ENCODE data around the gene ZEB2.

GRCh38 chr2:144559242-144559641 is 39.3 kb upstream of the ZEB2 start:
- TF ChIP-seq CTCF (conservative IDR thresholded peaks at IDR 0.05; ENCODE audit: low read length) (no peak), EZH2phosphoT487 (IDR thresholded peaks at IDR 0.05; ENCODE audit: borderline replicate concordance) (no peak)

Data from Loucy (cell line).